ENCODE results near the gene HTT.

The HTT gene

GRCh38 chr4:3034231-3034630 is 40.2 kb upstream of the HTT start:
- no peak overlapping the region for H3K4me3 ChIP-seq (ENCODE audit: low read length, poor library complexity, severe bottlenecking)
- no peaks in the 10 kb centered on the region for H3K79me2 ChIP-seq (ENCODE audit: insufficient read depth, low read length)
- H3K9ac ChIP-seq (ENCODE audit: low read depth, low read length, poor library complexity, severe bottlenecking) = no peak overlapping the region
- no peaks in the 10 kb centered on the region for H3K27me3 ChIP-seq (ENCODE audit: insufficient read depth, low read length, poor library complexity, severe bottlenecking)
- H2AFZ ChIP-seq (ENCODE audit: low read length) = no peak overlapping the region
- H3K9me2 ChIP-seq (replicated peaks; ENCODE audit: low read depth, low read length) = no peaks in the 10 kb centered on the region
- H3K36me3 ChIP-seq (ENCODE audit: insufficient read depth, low read length) = no peaks in the 10 kb centered on the region
- no peaks in the 10 kb centered on the region for H4K20me1 ChIP-seq (ENCODE audit: insufficient read depth, low read length, poor library complexity, severe bottlenecking)
- H3K4me2 ChIP-seq (ENCODE audit: low read depth, low read length, poor library complexity, severe bottlenecking) = no peak overlapping the region
- H3F3A ChIP-seq (ENCODE audit: low read depth) = no peaks in the 10 kb centered on the region
- TF ChIP-seq EZH2phosphoT487 (IDR thresholded peaks at IDR 0.05; ENCODE audit: borderline replicate concordance) = no peak
- no peak for TF ChIP-seq CTCF (conservative IDR thresholded peaks at IDR 0.05; ENCODE audit: low read length)
- no peaks in the 10 kb centered on the region for H3K4me1 ChIP-seq (ENCODE audit: insufficient read depth, low read length, poor library complexity, severe bottlenecking)
- no peaks in the 10 kb centered on the region for H3K9me3 ChIP-seq (ENCODE audit: insufficient read depth, low read depth, low read length)

GRCh38 chr4:3035249-3035648 is 39.2 kb upstream of the HTT start:
- no peaks in the 10 kb centered on the region for H4K20me1 ChIP-seq (ENCODE audit: insufficient read depth, low read length, poor library complexity, severe bottlenecking)
- H3K9me3 ChIP-seq (ENCODE audit: insufficient read depth, low read depth, low read length) = no peaks in the 10 kb centered on the region
- no peaks in the 10 kb centered on the region for H3K36me3 ChIP-seq (ENCODE audit: insufficient read depth, low read length)
- no peaks in the 10 kb centered on the region for H3K79me2 ChIP-seq (ENCODE audit: insufficient read depth, low read length)
- no peak for TF ChIP-seq CTCF (conservative IDR thresholded peaks at IDR 0.05; ENCODE audit: low read length)
- TF ChIP-seq EZH2phosphoT487 (IDR thresholded peaks at IDR 0.05; ENCODE audit: borderline replicate concordance) = no peak
- no peaks in the 10 kb centered on the region for H3K27me3 ChIP-seq (ENCODE audit: insufficient read depth, low read length, poor library complexity, severe bottlenecking)
- H3K9me2 ChIP-seq (replicated peaks; ENCODE audit: low read depth, low read length) = no peaks in the 10 kb centered on the region
- H3K4me2 ChIP-seq (ENCODE audit: low read depth, low read length, poor library complexity, severe bottlenecking) = no peak overlapping the region
- H2AFZ ChIP-seq (ENCODE audit: low read length) = no peak overlapping the region
- no peak overlapping the region for H3K4me3 ChIP-seq (ENCODE audit: low read length, poor library complexity, severe bottlenecking)
- H3K4me1 ChIP-seq (ENCODE audit: insufficient read depth, low read length, poor library complexity, severe bottlenecking) = no peaks in the 10 kb centered on the region
- no peaks in the 10 kb centered on the region for H3F3A ChIP-seq (ENCODE audit: low read depth)
- no peak overlapping the region for H3K9ac ChIP-seq (ENCODE audit: low read depth, low read length, poor library complexity, severe bottlenecking)

- Histone ChIP-seq H4K20me1 (ENCODE audit: insufficient read depth, low read length, poor library complexity, severe bottlenecking) (no peaks in the 10 kb centered on the region), H3K36me3 (ENCODE audit: insufficient read depth, low read length) (no peaks in the 10 kb centered on the region)
Observed at GRCh38 chr4:3035674-3036073, 38.8 kb upstream of the HTT start.

More at GRCh38 chr4:3035674-3036073, 38.8 kb upstream of the HTT start:
- Histone ChIP-seq H3K27me3 (ENCODE audit: insufficient read depth, low read length, poor library complexity, severe bottlenecking) (no peaks in the 10 kb centered on the region), H3K79me2 (ENCODE audit: insufficient read depth, low read length) (no peaks in the 10 kb centered on the region), H3K4me2 (ENCODE audit: low read depth, low read length, poor library complexity, severe bottlenecking) (no peak overlapping the region), H3K9me2 (replicated peaks; ENCODE audit: low read depth, low read length) (no peaks in the 10 kb centered on the region), H2AFZ (ENCODE audit: low read length) (no peak overlapping the region), H3K4me1 (ENCODE audit: insufficient read depth, low read length, poor library complexity, severe bottlenecking) (no peaks in the 10 kb centered on the region), H3K9me3 (ENCODE audit: insufficient read depth, low read depth, low read length) (no peaks in the 10 kb centered on the region), H3K4me3 (ENCODE audit: low read length, poor library complexity, severe bottlenecking) (no peak overlapping the region), H3K9ac (ENCODE audit: low read depth, low read length, poor library complexity, severe bottlenecking) (no peak overlapping the region), H3F3A (ENCODE audit: low read depth) (no peaks in the 10 kb centered on the region)
- TF ChIP-seq CTCF (conservative IDR thresholded peaks at IDR 0.05; ENCODE audit: low read length) (no peak), EZH2phosphoT487 (IDR thresholded peaks at IDR 0.05; ENCODE audit: borderline replicate concordance) (no peak)

Measured in Loucy (cell line).